IMR-90 (cell line): ENCODE measurements around the gene SIX5. TPM values are rescaled to one million over a fixed set of nuclear protein-coding genes. Genes with fewer than 3 reads are reported as not detected.

Source experiments
- ATAC-seq: fragments of 200-7000 bp; cut with Tn5 transposase; 2 replicates; pipeline ENCODE4 v1.9.1; 2020; ENCODE audit warnings: low read depth, mild to moderate bottlenecking, moderate library complexity
- BruUV-seq: library from RNA; stranded (reverse); fragments of 400-500 nt; replicated peaks from 2 replicates; lab custom pipeline; 2021; lab: Mats Ljungman, UMichigan
- CTCF ChIA-PET: fragments of 300-600 bp; formaldehyde crosslinking; extraction: SDS; loops from one replicate; lab custom pipeline; 2021; ENCODE audit warnings: antibody characterized with exemption; lab: Yijun Ruan, JAX
- POLR2A ChIA-PET: fragments of 300-600 bp; sonication (Branson Sonifier 250); formaldehyde crosslinking; loops from one replicate; lab custom pipeline; 2022; ENCODE audit warnings: antibody characterized with exemption; ENCODE audit not compliant: unreplicated experiment; lab: Charles Lee
- DNase-seq: peaks from one replicate; pipeline ENCODE4 v3.0.0; 2013
- H2AFZ ChIP-seq: replicated peaks from 2 replicates; pipeline ENCODE3; 2013; ENCODE audit warnings: low read length, mild to moderate bottlenecking; ENCODE audit not compliant: poor library complexity
- H2AK5ac ChIP-seq: 2 replicates; pipeline ENCODE4 v1.6.1; 2013; ENCODE audit warnings: low read depth, low read length, inconsistent platforms
- H2AK9ac ChIP-seq: replicated peaks from 2 replicates; pipeline ENCODE3; 2013; ENCODE audit warnings: mild to moderate bottlenecking, low read depth, low read length, moderate library complexity; ENCODE audit not compliant: poor library complexity
- H2BK120ac ChIP-seq: 2 replicates; pipeline ENCODE4 v1.6.1; 2013; ENCODE audit warnings: low read depth, low read length, inconsistent platforms
- H2BK15ac ChIP-seq: 3 replicates; pipeline ENCODE4 v1.6.1; 2013; ENCODE audit warnings: low read depth, low read length, inconsistent platforms
- H2BK20ac ChIP-seq: 2 replicates; pipeline ENCODE4 v1.6.1; 2013; ENCODE audit warnings: low read depth, mild to moderate bottlenecking, inconsistent platforms, low read length, moderate library complexity
- H2BK5ac ChIP-seq: 2 replicates; pipeline ENCODE4 v1.6.1; 2013; ENCODE audit warnings: mild to moderate bottlenecking, low read depth, low read length, inconsistent platforms; ENCODE audit not compliant: poor library complexity, severe bottlenecking
- H3K14ac ChIP-seq: replicated peaks from 2 replicates; pipeline ENCODE4 v1.6.1; 2013; ENCODE audit warnings: low read depth, low read length, inconsistent platforms
- H3K18ac ChIP-seq: 2 replicates; pipeline ENCODE4 v1.6.1; 2013; ENCODE audit warnings: low read depth, low read length, control low read depth
- H3K23ac ChIP-seq: 2 replicates; pipeline ENCODE4 v1.6.1; 2013; ENCODE audit warnings: low read depth, low read length, inconsistent platforms
- H3K27ac ChIP-seq: 2 replicates; pipeline ENCODE4 v1.5.1; 2013; ENCODE audit warnings: mild to moderate bottlenecking, control low read depth, low read length; ENCODE audit not compliant: insufficient read depth
- H3K27me3 ChIP-seq: 2 replicates; pipeline ENCODE4 v1.6.1; 2013; ENCODE audit warnings: low read length; ENCODE audit not compliant: control insufficient read depth, insufficient read depth
- H3K36me3 ChIP-seq: 2 replicates; pipeline ENCODE4 v1.6.1; 2013; ENCODE audit warnings: low read length, mixed read lengths; ENCODE audit not compliant: control insufficient read depth, insufficient read depth
- H3K4ac ChIP-seq: 2 replicates; pipeline ENCODE4 v1.6.1; 2013; ENCODE audit warnings: low read depth, low read length, inconsistent platforms
- H3K4me1 ChIP-seq: 2 replicates; pipeline ENCODE4 v1.6.1; 2013; ENCODE audit warnings: low read length, mixed read lengths; ENCODE audit not compliant: control insufficient read depth, insufficient read depth
- H3K4me2 ChIP-seq: 2 replicates; pipeline ENCODE4 v1.6.1; 2013; ENCODE audit warnings: low read depth, mild to moderate bottlenecking, control low read depth, low read length, moderate library complexity
- H3K4me3 ChIP-seq: 2 replicates; pipeline ENCODE4 v1.5.1; 2013; ENCODE audit warnings: low read depth, mild to moderate bottlenecking, control low read depth, low read length, moderate library complexity; ENCODE audit not compliant: insufficient read depth
- H3K56ac ChIP-seq: 2 replicates; pipeline ENCODE4 v1.6.1; 2013; ENCODE audit warnings: low read length, inconsistent platforms; ENCODE audit not compliant: insufficient read depth; ENCODE audit errors: extremely low read depth
- H3K79me1 ChIP-seq, 2 experiments: 2 replicates each; pipeline ENCODE4 v1.6.1; 2013; ENCODE audit warnings: low read length in 2 of 2, inconsistent platforms in 1 of 2, low read depth in 1 of 2
- H3K9ac ChIP-seq: 2 replicates; pipeline ENCODE4 v1.6.1; 2013; ENCODE audit warnings: low read depth, low read length, control low read depth
- H3K9me1 ChIP-seq: 2 replicates; pipeline ENCODE4 v1.6.1; 2013; ENCODE audit warnings: low read length, inconsistent platforms; ENCODE audit not compliant: insufficient read depth
- H3K9me3 ChIP-seq: 2 replicates; pipeline ENCODE4 v1.6.1; 2013; ENCODE audit warnings: low read length; ENCODE audit not compliant: control insufficient read depth, insufficient read depth
- H4K20me1 ChIP-seq: 2 replicates; pipeline ENCODE4 v1.6.1; 2013; ENCODE audit warnings: low read length, inconsistent platforms; ENCODE audit not compliant: insufficient read depth
- H4K5ac ChIP-seq: 2 replicates; pipeline ENCODE4 v1.6.1; 2013; ENCODE audit warnings: mild to moderate bottlenecking, low read depth, low read length, control low read depth
- H4K8ac ChIP-seq, 2 experiments: 2 replicates each; pipeline ENCODE4 v1.6.1; 2013; ENCODE audit warnings: low read depth in 2 of 2, low read length in 2 of 2, control low read depth in 1 of 2, inconsistent platforms in 1 of 2
- H4K91ac ChIP-seq: 2 replicates; pipeline ENCODE4 v1.6.1; 2013; ENCODE audit warnings: low read depth, low read length, inconsistent platforms; ENCODE audit not compliant: insufficient read depth
- CHD1 ChIP-seq: IDR thresholded peaks from 2 replicates; pipeline ENCODE4 v1.6.1; 2012; ENCODE audit warnings: low read depth, low read length, improper control_type of control experiment
- POLR2A ChIP-seq: IDR thresholded peaks from 2 replicates; pipeline ENCODE4 v1.6.1; 2012; ENCODE audit warnings: mild to moderate bottlenecking, low read depth, low read length
- WGBS, 2 experiments: methylation state at CpG; one replicate each; pipeline versions ENCODE4 v1.1.5 to v1.1.7; 2013; ENCODE audit warnings: missing lambda C conversion rate in 2 of 2; ENCODE audit not compliant: insufficient read length in 1 of 2; ENCODE audit errors: extremely low coverage in 2 of 2; 5-methylcytosine and 5-hydroxymethylcytosine counted together
- dilution Hi-C: fragments of 300-500 bp; cut with HindIII; formaldehyde crosslinking; loops from one replicate; pipeline ENCODE4 v1.14.3; 2018; ENCODE audit warnings: low sequenced_read_pairs; ENCODE audit not compliant: unreplicated experiment
- in situ Hi-C: fragments of 300-500 bp; cut with MboI; formaldehyde crosslinking; loops from 3 replicates; pipeline ENCODE4 v1.14.3; 2019; ENCODE audit warnings: low sequenced_read_pairs, inconsistent platforms, mixed read lengths
- intact Hi-C: fragments of 100-400 bp; cut with micrococcal nuclease; formaldehyde crosslinking; loops from 2 replicates; pipeline ENCODE4 v1.10.0; 2022
- polyA plus RNA-seq, 3 experiments: library from polyadenylated mRNA; depleted of rRNA; stranded (reverse); fragments of >200 nt; gene quantifications; 2 replicates each; pipeline ENCODE4 v1.2.3, GENCODE V29; 2012; ENCODE audit warnings: low replicate concordance in 1 of 3
- total RNA-seq: library from RNA; depleted of rRNA; stranded (reverse); fragments of >200 nt; gene quantifications from 2 replicates; pipeline ENCODE4 v1.2.3, GENCODE V29; 2012

Gene SIX5
- total and polyA plus RNA-seq, 2 of the 4 experiments (the other 2 are of a cell fraction), result 0.90 to 15.5 TPM

GRCh38 chr19:45765702-45766295 lies 3.3 kb downstream of the SIX5 start:
- Histone ChIP-seq H3K56ac (no peak overlapping the region), H3K23ac (0 out of 2 replicates have a peak overlapping the region, but pooled peaks have one; percentile 28), H3K18ac (no peak overlapping the region), H3K9ac (no peak overlapping the region), H3K79me1 (peaks cover 0 to 20% of the 10 kb centered on the region in 2 experiments; a peak in 1 of 4 replicates), H2AK9ac (peak overlapping the region; percentile 98), H2BK20ac (no peak overlapping the region), H4K20me1 (peaks cover 9% of the 10 kb centered on the region), H2BK5ac (no peak overlapping the region), H3K4me3 (no peak overlapping the region), H3K27ac (no peak overlapping the region), H4K8ac (no peak overlapping the region), H4K5ac (no peak overlapping the region), H2AK5ac (peak overlapping the region; percentile 20; the same call in 1 of the 2 replicates), H3K4me1 (peaks cover 22% of the 10 kb centered on the region), H3K27me3 (no peaks in the 10 kb centered on the region), H3K9me1 (no peaks in the 10 kb centered on the region), H2BK120ac (no peak overlapping the region), H3K9me3 (no peaks in the 10 kb centered on the region), H3K36me3 (no peaks in the 10 kb centered on the region), H2BK15ac (no peak overlapping the region), H3K4me2 (no peak overlapping the region), H3K4ac (no peak overlapping the region), H3K14ac (no peak overlapping the region), H2AFZ (no peak overlapping the region), H4K91ac (no peak overlapping the region)
- no TSS peak for BruUV-seq
- intact Hi-C loops, result loop anchor here (2.0 kb wide), 1 partner anchor 35 kb away; the partner anchor contains the start of gene FBXO46
- 77% methylated on average over 4 of the region's 23 CpGs; no CpG with 5 or more reads in 1 of the 2 experiments for WGBS, 2 experiments
- dilution Hi-C loops, result no loop called here
- CTCF ChIA-PET, result no interaction called here
- no peak for ATAC-seq
- TF ChIP-seq CHD1, result no peak
- TF ChIP-seq POLR2A, result no peak
- POLR2A ChIA-PET, result no interaction called here
- in situ Hi-C loops, result no loop called here
- no peak for DNase-seq
